Activated effector memory CD4-positive, alpha-beta T cell treated with anti-CD3 and anti-CD28 coated beads, Interleukin-2, amount 50 U/mL, for 16 hours (primary cell): ENCODE data around the gene SEPTIN14.
"Not testable (repeated sequence)": the region's sequence is repeated elsewhere in the genome, so short reads cannot be mapped to it uniquely, and the experiment has no call there.

Source experiments
- DNase-seq: peaks from one replicate; pipeline ENCODE4 v3.0.0-alpha.2; 2020

The SEPTIN14 gene

DNA sequence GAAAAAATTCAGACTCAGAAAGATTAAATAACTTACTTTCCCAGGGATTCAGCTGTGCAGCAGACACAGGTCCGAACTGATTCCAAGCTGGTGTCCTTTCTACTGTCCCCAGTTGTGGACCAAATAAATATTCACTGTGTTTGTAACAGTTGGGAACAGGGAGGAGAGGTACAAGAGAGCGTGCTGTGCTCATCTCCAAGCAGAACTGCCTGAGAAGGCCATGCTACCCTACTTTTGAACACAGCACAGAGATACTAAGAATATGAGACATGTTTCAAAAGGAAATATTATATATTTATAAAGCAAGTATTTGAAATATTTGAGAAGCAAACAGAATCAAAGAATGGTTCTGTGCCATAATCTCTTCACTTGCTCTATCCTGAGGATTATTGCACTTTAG is at the start of gene SEPTIN14:
Gene SEPTIN14, minus strand, starts transcription at position 101 of the 400 bp plus-strand sequence. CDS start 756 bp downstream, outside the sequence.
- not testable (repeated sequence) for DNase-seq

DNA sequence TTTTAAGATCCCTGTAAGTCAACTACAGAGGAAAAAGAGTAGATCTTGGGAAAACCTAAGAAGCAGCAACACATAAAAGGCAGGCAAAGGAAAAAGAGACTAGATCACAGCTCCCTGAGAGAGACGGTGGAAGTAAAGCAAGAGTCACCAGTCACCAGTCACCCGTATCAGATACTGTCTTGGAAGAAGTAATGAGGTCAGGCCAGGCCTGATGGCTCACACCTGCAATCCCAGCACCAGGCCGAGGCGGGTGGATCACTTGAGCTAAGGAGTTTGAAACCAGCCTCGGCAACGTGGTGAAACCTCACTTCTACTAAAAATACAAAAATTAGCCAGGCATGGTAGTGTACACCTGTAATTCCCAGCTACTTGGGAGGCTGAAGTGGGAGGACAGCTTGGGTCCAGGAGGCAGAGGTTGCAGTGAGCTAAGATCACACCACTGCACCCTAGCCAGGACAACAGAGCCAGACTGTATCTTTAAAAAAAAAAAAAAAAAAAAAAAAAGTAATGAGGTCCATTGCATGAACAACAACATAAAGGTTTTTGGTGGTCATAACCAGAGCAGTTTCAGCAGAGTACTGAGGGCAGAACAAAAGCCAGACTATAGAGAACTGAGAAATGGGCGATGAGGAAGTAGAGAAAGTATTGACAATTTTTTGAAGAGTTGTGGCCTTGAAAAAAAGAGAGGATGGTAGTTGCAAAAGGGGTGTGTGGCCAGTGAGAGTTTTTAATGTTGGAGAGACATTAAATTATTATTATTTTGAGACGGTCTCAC is 41.6 kb upstream of the SEPTIN14 start:
- no peak for DNase-seq

DNA sequence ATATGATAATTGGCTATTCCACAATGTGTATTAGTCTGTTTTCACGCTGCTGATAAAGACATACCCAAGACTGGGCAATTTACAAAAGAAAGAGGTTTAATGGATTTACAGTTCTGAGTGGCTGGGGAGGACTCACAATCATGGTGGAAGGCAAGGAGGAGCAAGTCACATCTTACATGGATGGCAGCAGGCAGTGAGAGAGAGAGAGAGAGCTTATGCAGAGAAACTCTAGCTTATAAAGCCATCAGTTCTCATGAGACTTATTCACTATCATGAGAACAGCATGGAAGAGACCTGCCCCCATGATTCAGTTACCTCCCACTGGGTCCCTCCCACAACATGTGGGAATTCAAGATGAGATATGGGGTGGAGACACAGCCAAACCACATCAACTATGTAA is 38.5 kb upstream of the SEPTIN14 start:
- DNase-seq, result not testable (repeated sequence)

DNA sequence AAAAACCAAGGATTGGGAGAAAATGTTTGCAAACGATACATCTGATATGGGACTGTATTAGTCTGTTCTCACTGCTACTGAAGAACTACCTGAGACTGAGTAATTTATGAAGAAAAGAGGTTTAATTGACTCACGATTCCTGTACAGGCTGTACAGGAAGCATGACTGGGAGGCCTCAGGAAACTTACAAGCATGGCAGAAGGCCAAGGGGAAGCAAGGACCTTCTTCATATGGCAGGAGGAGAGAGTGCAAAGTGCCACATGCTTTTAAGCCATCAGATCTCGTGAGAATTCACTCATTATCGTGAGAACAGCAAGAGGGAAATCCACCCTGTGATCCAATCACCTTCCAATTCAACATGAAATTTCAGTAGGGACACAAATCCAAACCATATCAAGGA is 35.7 kb upstream of the SEPTIN14 start:
- no peak for DNase-seq

DNA sequence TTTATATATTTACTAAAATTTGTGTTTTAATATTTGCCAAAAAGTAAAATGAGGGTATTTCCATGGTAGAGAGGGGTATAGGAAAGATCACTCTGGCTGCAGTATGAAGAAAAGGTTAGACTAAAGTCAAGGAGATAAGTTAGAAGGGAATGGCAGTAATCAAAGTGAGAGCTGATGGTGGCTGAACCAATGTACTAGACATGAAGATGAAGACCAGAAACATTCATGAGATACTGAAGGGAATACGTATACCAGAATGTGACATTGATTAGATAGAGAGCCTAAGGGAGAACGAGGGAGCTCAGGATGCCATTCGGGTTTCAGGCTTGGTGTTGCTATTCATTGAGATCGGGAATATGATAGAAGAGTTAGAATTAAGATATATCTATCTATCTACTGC is 32.5 kb upstream of the SEPTIN14 start:
- DNase-seq, result no peak

DNA sequence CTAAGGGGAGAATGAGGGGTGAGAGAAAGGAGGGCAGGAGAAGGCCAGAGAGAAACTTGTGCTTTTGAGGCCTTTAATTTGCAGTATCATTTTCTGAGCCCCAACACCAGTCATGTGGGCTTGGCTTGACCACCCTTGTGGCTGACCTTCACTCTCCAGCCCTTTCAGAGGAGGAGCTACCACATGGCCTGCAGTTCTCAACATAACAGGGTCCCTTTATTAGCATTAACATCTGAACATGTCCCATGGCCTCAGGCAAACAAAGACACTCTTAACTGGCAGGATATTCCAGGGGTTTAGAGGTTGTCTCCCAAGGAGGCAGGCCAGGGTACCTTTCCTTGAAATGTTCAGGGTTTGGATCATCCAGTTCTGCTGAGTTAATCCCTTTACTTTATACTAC is 31.4 kb upstream of the SEPTIN14 start:
- DNase-seq, result no peak

DNA sequence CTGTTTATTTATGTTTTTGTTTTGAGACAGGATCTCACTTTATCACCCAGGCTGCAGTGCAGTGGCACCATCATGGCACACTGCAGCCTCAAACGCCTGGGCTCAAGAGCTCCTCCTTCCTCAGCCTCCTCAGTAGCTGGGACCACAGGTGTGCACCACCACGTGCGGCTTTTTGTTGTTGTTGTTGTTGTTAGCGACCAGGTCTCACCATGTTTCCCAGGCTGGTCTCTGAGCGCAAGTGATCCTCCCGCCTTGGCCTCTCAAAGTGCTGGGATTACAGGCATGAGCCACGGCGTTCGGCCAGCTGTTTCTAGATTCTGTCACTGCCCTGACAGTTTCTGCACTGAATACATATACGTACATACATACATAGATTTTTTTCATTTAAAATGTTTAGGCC is 25.8 kb upstream of the SEPTIN14 start:
- not testable (repeated sequence) for DNase-seq

DNA sequence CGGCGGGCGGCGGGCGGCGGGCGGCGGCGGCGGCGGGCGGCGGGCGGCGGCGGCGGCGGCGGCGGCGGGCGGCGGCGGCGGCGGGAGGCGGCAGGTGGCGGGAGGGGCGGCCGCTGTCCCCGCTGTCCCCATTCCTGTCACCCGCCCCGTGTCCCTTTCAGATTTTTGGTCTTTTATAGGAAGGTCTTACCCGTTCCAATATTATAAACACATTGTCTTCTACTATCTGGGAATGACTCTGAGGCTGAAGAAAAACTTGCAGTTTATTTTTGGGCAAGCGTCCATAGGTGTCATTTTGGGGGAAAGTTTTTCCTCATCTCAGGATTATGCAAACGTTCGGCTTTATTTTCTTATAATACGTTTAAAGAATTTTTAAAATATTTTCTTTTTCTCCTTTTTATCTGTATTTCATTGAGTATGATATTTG is 25.3 kb upstream of the SEPTIN14 start:
- DNase-seq, result no peak

DNA sequence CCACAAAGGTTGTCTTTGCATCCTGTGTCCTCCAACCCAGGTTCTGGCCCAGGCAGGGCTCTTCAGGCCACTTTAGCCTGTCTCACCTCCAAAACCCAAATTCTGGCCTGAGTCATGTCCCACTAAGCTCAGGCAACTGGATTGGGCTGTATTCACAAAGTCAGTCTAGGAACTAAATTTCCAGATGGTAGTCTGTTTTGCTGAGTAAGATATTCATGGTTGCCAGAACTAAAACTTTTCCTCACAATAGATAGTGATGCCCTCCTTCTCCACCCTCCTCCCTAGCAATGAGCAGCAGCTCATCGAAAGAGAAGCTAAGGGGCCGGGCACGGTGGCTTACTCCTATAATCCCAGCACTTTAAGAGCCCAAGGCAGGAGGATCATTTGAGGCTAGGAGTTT is 21.8 kb upstream of the SEPTIN14 start:
- no peak for DNase-seq

DNA sequence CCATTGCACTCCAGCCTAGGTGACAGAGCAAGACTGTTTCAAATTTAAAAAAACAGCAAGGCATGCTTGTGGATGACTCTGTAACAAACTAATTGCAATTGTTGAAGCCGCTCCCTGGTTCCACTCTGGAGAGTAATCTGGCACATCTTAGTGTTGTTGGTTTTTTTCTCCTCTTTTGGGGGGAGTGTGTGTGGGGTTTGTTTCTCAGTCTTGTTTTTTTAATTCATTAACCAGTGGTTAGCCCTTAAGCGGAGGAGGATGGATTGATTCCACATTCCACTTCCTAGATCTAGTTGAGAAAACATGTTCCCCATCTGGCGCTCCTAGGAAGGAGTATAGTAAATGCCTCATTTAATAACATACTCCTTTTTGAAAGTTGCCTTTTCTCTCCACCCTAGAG is 16.1 kb upstream of the SEPTIN14 start:
- no peak for DNase-seq

DNA sequence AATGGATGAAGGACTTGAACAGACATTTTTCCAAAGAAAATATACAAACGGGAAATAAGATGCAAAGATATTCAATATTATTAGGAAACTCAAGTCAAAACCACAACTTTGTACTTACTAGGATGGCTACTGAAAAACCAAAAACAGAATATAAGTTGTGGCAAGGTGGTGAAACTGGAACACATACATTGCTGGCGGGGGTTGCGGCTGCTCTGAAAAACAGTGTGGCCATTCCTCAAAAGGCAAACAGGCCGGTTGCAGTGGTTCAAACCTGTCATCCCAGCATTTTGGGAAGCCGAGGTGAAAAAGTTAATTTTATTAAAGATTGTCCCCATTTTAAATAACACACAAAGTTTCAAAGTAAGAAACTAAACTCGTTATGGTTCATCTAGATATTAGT is 14.8 kb upstream of the SEPTIN14 start:
- no peak for DNase-seq

DNA sequence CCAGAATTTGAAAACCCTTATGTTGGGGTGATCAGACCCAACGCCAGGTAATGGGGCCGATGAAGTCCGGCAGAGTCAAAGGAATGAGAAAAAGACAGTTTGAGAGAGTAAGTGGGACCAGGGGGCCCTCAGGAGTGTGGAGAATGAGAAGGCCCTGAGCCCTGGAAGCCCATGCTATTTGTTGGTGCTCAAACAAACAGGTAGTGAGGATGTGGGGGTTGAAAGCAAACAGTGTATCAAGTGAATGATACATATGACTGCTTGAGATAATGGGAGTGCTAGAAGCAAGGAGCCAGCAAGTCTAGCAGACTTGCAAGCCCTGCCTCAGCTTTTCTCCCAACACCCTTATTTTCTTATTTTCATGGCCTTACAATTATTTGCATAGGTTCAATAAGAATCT is 11.2 kb upstream of the SEPTIN14 start:
- DNase-seq, result no peak

DNA sequence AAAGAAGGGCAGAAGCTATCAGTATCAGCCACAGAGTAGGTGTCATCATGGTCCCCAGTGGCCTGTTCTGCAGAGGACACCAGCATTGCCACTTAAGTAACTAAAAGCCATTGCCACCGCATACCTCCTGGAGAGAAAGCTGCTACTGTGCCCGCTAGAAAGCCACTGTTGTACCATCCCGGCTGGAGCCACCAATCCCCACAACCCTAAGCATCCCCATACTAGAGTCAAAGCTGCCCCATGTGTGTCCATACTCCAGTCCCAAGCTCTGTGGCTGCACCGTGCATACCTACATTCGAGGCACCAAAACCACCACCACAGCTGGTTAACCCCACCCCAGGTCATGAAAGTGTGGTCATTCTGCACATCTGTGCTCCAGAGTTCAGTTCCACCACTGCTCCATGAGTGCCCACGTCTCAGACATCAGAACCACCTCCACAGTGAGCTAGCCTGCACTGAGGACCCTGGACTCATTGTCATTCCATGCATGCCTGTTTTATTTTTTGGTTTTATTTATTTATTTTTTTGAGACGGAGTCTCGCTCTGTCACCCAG is 9.5 kb upstream of the SEPTIN14 start:
- DNase-seq, result no peak

DNA sequence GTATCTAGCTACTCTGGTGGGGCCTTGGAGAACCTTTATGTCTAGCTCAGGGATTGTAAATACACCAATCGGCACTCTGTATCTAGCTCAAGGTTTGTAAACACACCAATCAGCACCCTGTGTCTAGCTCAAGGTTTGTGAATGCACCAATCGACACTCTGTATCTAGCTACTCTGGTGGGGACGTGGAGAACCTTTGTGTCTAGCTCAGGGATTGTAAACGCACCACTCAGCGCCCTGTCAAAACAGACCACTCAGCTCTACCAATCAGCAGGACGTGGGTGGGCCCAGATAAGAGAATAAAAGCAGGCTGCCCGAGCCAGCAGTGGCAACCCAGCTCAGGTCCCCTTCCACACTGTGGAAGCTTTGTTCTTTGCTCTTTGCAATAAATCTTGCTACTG is 6.4 kb upstream of the SEPTIN14 start:
- DNase-seq, result not testable (repeated sequence)

DNA sequence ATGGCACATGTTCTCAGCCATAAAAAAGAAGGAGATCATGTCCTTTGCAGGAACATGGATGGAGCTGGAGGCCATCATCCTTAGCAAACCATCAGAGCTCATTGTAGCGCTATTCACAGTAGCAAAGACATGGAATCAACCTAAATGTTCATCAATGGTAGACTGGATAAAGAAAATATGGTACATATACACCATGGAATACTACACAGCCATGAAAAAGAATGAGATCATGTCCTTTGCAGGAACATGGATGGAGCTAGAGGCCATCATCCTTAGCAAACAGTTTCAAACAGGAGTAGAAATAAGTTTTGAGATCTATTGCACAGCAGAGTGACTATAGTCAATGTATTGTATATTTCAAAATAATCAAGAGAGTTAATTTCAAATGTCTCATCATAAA is 17.4 kb downstream of the SEPTIN14 start:
- not testable (repeated sequence) for DNase-seq

DNA sequence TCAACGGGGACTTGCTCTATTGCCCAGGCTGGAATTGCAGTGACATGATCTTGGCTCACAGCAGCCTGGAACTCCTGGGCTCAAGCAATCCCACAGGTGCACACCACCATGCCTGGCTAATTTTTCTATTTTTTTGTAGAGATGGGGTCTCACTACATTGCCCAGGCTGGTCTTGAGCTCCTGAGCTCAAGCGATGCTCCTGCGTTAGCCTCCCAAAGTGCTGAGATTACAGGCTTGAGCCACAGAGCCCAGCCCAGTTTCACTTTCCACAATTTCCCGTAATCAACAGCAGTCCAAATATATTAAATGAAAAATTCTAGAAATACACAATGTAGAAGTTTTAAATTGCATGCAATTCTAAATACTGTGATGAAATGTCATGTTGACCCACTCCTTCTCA is 24.0 kb downstream of the SEPTIN14 start:
- DNase-seq, result no peak

DNA sequence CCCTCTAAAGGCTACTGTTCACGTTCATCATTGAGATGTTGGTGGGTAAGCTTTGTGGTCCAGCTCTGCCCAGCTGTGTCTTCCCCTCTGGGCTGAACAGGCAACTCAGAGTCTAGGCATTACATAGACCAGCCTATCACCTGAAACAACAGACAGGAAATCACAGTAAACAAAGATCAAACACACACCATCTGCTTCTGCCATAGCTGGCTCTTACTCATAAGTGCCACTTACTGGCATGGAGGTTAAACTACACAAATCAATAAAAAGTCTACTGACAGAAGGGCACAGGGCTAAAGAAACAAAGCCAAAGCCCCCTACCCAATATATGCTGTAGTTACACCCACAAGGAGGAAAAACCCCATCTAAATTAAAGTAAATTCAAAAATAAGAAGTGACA is 35.0 kb downstream of the SEPTIN14 start:
- DNase-seq, result no peak

DNA sequence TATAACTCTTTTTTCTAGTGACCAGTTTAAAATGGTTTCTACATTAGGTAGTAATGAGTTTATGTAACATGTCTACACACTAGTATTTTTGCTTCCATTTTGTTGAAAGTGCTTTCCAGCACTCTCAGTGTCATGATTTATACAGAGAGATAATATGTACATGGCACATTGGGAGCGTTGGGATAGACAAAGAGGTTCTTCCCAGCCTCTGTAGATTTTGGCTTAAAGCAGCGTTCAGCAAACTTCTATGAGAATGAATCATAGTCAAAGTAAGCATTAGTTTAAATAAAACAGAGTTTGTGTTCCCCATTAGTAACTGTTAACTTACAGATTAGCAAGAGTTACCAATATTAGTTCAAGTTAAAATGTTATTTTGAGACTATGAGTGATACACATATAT is 43.9 kb downstream of the SEPTIN14 start:
- no peak for DNase-seq

DNA sequence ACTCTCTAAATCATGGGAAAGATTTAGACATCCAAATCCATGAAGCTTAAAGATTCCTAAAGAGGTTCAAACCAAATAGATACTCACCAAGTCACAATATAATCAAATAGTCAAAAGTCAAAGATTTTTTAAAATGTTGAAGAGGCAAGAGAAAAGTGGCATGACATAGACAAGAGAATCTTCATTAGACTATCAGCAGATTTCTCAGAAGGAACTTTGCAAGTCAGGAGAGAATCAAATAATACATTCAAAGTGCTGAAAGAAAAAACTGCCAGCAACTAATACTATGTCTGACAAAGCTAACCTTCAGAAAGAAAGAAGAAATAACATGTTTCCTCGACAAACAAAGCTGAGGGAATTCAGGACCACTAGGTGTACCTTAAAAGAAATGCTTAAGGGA is 65.3 kb downstream of the SEPTIN14 start:
- not testable (repeated sequence) for DNase-seq

DNA sequence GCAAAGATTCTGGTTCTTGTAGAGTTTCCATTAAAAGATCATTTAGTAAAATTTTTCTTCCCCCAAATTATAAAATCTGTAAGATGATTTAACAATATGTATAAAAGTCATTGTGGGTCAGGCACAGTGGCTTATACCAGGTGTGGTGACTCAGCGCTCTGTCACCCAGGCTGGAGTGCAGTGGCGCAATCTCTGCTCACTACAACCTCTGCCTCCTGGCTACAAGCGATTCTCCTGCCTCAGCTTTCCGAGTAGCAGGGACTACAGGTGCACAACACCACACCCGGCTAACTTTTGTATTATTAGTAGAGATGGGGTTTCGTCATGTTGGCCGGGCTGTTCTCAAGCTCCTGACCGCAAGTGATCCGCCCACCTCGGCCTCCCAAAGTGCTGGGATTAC is 68.0 kb downstream of the SEPTIN14 start:
- no peak for DNase-seq

DNA sequence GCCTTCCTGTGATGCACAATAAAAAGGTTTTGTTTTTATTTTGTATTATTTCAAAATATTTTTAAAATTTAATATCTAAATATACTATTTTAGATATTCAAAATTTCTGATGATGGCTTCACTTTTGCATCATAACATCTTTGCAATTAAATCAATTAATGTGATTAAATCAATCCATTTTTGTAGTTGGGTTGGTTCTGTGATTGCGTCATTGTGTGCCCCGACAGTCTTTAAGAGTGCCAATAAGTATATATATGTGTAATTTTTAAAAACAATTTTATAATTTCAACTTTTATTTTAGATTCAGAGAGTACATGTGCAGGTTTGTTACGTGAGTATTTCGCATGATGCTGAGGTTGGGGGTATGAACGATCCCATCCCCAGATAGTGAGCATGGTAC is 70.5 kb downstream of the SEPTIN14 start:
- no peak for DNase-seq

DNA sequence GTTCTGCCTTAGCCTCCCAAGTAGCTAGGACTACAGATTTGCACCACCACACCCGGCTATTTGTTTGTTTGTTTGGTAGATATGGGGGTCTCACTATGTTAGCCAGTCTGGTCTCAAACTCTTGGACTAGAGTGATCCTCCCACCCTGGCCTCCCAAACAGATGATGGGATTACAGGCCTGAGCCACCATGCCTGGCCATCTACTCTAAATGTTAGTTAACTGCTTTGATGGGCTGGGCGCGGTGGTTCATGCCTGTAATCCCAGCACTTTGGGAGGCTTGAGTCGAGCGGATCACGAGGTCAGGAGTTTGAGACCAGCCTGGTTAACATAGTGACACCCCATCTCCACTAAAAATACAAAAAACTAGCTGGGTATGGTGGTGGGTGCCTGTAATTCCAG is 74.8 kb downstream of the SEPTIN14 start:
- DNase-seq, result no peak

DNA sequence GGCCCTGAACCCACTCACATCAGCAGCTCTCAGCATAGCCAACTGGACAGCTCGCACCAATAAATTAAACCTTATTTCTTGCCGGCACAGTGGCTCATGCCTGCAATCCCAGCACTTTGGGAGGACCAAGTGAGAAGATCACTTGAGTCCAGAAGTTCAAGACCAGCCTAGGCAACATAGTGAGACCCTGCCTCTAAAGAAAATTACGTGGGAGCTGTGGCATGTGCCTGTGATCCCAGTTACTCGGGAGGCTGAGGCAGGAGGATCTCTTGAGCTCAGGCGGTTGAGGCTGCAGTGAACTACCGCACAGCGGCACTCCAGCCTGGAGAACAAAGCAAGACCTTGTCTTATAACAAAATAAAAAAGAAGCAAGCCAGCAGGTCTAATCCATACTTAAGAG is 75.7 kb downstream of the SEPTIN14 start:
- DNase-seq, result no peak

DNA sequence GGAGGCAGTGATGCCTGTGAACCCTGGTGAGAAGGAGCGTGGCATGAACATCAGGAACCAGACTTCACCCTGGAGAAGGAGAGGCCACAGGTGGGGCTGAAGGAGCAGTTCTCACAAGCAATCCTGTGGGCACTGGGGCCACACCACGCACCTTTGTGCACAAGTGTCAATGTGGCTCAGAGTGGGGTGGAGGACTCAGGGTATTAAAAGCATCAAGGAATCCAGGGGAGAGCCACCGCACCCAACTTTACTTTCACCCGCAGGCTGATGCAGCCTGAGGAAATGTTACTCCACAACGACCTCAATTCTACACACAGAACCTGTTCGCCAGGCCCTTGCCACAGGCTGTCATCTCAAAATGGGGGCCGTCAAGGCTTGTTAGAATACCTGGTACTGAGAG is 77.1 kb downstream of the SEPTIN14 start:
- DNase-seq, result not testable (repeated sequence)

DNA sequence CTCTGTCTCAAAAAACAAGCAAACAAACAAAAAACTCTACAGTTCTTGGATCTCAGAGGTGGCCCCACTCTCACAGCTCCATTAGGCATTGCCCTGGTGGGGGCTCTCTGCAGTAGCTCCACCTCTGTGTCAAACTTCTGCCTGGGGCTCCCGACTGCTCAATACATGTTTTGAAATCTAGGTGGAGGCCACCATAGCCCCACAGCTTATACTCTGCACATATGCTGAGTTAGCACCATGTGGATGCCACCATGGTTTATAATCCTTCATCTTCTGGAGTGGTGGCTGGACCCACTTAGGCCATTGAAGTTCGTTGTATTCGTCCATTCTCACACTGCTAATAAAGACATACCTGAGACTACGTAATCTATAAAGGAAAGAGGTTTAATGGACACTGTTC is 78.4 kb downstream of the SEPTIN14 start:
- DNase-seq, result no peak
